H7 (cell line): ENCODE data around the gene KLHDC3. TPM values are rescaled to one million over a fixed set of nuclear protein-coding genes. Genes with fewer than 3 reads are reported as not detected.
"Not testable (repeated sequence)": the region's sequence is repeated elsewhere in the genome, so short reads cannot be mapped to it uniquely, and the experiment has no call there.

Source experiments
- DNase-seq: peaks from one replicate; pipeline ENCODE4 v3.0.0; 2012
- H3K27me3 ChIP-seq: 2 replicates; pipeline ENCODE4 v1.6.0; 2011; ENCODE audit warnings: mild to moderate bottlenecking, low read length; ENCODE audit not compliant: control insufficient read depth, insufficient read depth
- H3K36me3 ChIP-seq: replicated peaks from 2 replicates; pipeline ENCODE4 v1.5.1; 2011; ENCODE audit warnings: low read length; ENCODE audit not compliant: control insufficient read depth, insufficient read depth
- H3K4me3 ChIP-seq: 2 replicates; pipeline ENCODE4 v1.5.1; 2011; ENCODE audit warnings: low read depth, mild to moderate bottlenecking, control low read depth, low read length, moderate library complexity; ENCODE audit not compliant: insufficient read depth
- total RNA-seq: library from RNA; depleted of rRNA; stranded (reverse); fragments of >200 nt; shearing (Covaris generic); gene quantifications from 2 replicates; pipeline ENCODE4 v1.2.3, GENCODE V29; 2014

KLHDC3 gene
- total RNA-seq, 1 experiment from 2014 or later = 253 TPM

DNA sequence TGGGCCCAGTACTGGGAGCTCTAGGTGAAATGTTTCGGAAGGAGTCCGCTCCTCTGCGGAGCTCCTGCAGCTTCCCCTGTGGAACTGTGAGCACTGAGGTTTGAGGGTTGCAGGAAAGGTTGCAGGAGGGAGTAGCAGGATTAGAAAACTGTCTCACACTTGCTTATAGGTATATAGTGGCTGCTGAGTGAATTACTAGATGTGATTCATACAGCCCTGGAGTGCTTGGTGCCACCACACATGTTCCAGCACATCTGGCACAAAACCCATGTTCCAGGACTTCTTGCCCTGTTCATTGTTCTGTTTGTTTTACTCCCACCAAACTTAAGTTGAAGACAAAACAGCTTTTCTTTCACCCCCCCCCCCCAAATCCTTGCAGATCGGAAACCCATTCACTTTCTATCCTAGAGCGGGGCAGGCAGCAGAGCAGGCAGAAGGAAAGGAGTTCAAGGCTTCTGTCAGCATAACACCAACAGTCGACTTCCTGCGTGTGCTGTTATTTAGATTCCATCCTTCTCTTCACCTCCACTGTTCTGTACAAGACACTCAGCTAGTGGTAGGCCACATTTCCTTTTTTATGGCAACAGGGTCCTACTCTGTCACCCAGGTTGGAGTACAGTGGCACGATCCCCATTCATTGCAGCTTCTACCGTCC is 34.4 kb upstream of the KLHDC3 start:
- Histone ChIP-seq H3K27me3 (no peaks in the 10 kb centered on the region), H3K4me3 (peak overlapping the region; percentile 77), H3K36me3 (no peaks in the 10 kb centered on the region)
- no peak for DNase-seq

DNA sequence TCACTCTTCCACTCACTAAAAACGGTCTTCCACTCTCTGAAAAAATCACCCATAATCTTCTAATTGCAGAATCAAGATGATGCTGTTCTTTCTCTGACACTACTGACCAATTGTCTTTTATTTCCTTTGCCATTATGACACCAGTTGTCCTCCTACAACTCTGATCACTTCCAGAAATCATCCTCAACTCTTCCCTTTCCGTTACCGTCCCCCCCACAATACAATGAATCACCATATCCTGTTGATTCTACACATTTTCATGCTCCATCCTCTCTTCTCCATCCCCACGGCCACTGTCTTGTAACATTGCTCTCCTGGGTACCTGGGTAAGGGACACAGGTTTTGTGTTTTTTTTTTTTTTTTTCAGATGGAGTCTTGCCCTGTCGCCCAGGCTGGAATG is 32.2 kb upstream of the KLHDC3 start:
- Histone ChIP-seq H3K27me3 (no peaks in the 10 kb centered on the region; the same call in 1 of the 2 replicates), H3K4me3 (no peak overlapping the region), H3K36me3 (no peaks in the 10 kb centered on the region)
- DNase-seq = no peak

DNA sequence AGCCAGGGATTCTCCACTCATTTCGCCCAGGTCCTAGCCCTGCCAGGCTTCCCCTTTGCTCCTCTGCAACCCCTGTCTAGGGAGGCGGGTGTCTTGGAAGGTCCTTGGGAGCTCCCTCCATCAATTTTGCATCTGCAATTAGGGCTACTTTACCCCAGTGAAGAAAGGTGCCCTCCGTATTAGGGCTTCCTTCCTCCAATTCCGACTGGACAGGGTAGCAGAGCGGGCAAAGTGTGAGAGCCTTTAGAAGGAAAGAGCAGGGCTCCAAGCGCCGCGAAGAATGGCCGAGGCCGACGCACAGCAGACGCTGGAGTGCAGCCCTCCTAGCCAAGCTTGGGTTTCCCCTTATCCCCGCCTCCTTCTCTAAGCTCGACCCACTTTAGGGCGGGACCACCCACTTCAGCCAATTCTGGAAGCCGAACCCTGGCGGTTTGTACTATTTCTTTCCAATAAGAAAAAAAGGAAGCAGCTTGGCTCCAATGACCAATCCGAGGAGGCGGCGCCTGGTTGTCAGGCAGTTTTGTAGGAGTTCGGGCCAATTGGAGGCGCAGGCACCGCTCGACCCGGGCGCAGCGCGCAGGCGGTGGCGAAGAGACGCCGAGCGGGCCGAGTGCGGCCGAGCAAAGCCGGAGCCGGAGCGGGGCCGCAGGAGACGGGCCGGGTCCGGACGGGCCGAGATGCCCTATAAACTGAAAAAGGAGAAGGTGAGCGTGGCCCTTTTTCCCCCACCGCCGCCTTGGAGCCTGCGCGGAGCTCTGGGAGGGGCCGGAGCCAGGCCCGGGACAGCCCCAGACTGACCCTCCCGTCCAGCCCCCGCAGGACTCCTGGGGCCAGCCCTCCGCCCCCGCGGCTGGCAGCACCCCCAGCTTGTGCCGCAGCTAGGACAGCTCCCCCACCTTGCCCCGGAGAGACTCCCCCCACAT is 29.8 kb upstream of the KLHDC3 start, which contains the start of gene PPP2R5D:
Gene PPP2R5D (plus strand): TSS at position 570 of the 923 bp plus-strand sequence. CDS start 108 bp downstream, at position 678.
- DNase-seq = peak; percentile 97
- Histone ChIP-seq H3K4me3 (peak within 1 kb of the TSS; percentile 88), H3K36me3 (no peaks in the 10 kb centered on the region; the same call in none of the 2 replicates), H3K27me3 (no peaks in the 10 kb centered on the region; the same call in 1 of the 2 replicates)

DNA sequence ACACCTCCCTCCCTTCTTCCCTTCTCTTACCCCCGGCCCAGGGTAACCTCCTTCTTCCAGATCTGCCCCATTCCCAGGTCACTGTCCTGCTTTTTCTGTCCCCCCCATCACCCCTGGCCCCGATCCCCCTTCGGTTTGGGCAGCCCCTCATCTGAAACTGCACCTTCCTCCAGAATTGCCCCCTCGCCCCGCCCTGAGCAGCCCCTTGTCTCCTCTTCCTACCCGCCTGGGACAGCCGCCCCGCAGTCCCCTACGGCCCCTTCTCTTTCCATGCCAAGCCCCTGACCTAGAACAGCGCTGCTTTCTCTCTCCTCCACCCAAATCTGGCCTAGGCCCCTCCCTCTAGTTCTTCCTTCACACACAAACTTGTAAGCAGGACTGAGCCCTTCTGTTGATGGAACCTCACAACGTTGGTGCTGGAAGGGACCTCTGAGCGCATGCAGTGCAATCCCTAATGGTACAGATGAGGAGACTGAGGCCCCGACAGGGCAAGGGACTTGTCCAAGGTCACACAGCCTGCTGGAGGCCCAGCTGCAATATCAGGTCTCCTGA is 29.0 kb upstream of the KLHDC3 start:
- Histone ChIP-seq H3K4me3 (peak overlapping the region; percentile 88), H3K36me3 (peaks cover under 1% of the 10 kb centered on the region), H3K27me3 (no peaks in the 10 kb centered on the region; the same call in 1 of the 2 replicates)
- DNase-seq = peak; percentile 79

DNA sequence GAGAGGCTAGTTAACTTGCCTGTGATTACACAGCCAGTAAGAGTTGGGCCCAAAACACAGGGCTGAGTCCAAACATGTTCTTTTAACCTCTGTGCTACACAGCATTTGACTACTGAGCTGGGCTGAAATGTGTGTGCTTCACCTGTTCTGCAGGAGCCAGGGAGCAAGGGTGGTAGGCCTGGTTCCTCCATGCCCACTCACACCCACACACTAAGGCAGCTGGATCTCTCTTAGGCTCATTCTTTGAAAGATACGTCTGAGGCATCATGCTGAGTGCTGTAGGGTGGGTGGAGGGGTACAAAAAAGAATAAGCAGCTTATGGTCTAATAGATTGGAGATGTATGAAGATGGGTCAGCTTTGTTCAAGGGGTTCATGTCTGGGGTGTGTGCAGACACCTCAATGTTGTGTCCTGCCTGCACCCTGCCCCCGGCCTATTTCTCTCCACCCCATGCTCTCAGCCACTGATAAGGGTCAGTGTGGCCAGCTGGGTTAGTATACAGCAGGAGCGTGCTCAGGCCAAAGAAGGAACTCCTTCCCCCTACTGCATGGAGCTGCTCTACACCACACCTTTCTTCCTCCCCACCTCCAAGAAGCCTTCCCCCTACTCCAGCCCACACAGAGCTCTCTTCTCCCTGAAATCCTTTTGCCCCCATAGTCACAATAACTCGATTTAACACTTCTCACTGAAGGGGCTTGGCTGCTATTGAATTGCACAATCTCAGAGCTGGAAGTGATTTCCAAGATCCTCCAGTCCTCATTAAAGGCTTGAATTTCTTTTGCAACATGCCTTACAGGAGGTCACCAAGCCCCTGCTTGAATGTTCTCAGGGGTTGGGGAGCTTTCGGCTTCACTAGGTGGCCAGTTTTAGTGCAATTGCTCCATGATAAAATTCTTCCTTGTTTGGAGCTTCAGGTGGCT is 26.3 kb upstream of the KLHDC3 start:
- no peak for DNase-seq
- Histone ChIP-seq H3K4me3 (no peak overlapping the region), H3K27me3 (no peaks in the 10 kb centered on the region; the same call in 1 of the 2 replicates), H3K36me3 (peaks cover 4% of the 10 kb centered on the region)

DNA sequence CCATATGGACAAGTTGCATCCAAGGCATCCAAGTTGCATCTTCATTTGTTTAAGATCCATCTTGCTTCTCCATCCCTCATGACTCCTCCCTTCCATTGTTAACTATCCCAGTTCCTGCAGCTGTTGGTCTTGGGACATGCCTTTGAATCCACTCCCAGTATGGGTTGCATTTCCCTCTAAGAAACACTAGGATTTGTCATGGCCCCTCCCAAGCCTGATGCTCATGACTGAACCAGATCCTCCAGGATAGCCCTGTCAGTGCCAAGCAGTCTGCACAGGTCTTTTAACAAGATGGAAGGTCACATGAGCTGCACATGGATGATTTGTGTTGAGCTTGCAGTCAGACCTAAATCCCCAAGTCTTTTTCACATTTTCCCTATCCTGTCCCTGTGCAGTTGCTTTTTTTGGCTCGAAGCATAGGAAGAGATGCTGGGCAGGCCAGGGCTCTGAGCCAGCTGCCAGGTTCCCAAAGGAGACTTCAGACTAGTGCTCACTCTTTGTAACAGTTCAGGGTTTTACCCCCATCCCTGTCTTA is 25.5 kb upstream of the KLHDC3 start:
- Histone ChIP-seq H3K4me3 (no peak overlapping the region), H3K36me3 (peaks cover 4% of the 10 kb centered on the region), H3K27me3 (no peaks in the 10 kb centered on the region; the same call in 1 of the 2 replicates)
- DNase-seq = no peak

DNA sequence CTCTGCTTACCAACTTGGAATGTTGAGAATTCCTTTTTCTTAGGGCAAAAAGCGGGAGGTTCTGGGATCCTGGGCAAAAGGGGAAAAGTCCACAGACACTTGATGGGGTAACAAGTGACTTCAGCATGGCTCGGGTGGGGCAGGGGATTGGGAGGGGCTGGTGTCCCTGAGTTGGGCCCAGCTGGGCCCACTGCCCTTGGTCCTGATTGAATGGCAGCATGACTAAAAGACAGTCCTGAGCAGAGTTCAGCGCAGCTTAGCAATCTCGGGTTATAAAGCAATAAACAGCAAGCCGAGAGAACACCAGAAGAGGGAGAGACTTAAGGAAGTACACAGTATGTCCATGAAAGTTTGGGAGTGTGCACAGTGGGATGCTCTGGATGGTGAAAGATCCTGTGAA is 24.1 kb upstream of the KLHDC3 start:
- H3K36me3 ChIP-seq = peaks cover 4% of the 10 kb centered on the region
- no peak overlapping the region for H3K4me3 ChIP-seq
- no peaks in the 10 kb centered on the region; the same call in 1 of the 2 replicates for H3K27me3 ChIP-seq
- DNase-seq = no peak

DNA sequence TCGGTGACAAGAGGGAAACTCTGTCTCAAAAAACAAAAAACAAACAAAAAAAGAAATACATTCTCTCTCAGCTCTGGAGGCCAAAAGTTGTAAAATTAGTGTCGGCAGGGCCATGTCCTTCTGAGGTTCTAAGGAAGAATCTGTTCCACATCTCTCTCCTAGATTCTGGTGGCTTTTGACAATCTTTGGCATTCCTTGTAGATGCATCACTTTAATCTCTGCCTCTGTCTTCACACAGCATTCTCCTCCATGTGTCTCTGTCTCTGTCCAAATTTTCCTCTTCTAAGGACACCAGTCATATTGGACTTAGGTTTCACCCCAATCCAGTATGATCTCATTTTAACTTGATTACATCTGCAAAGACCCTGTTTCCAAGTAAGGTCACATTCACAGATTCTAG is 20.6 kb upstream of the KLHDC3 start:
- no peak for DNase-seq
- no peak overlapping the region for H3K4me3 ChIP-seq
- H3K36me3 ChIP-seq = peaks cover 4% of the 10 kb centered on the region
- no peaks in the 10 kb centered on the region for H3K27me3 ChIP-seq

DNA sequence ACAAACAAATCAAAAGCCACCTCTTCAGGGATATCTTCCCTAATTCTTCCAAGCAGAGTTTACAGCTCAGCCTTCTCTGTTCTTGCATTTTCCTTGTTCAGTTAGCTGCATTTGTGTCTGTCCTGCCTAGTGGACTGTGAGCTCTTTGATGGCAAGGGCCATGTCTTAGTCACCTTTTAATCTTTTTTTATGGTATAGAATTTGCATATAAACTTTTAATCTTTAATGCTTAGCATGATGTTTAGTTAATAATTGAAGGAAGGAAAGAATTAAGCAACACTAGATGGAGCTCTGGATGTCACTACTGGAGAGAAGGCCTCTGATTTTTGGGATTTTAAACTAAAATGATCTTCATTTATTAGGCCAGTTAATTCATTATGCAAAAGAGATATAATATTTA is 17.5 kb upstream of the KLHDC3 start:
- Histone ChIP-seq H3K36me3 (no peaks in the 10 kb centered on the region; the same call in 1 of the 2 replicates), H3K27me3 (no peaks in the 10 kb centered on the region), H3K4me3 (no peak overlapping the region)
- DNase-seq = no peak

DNA sequence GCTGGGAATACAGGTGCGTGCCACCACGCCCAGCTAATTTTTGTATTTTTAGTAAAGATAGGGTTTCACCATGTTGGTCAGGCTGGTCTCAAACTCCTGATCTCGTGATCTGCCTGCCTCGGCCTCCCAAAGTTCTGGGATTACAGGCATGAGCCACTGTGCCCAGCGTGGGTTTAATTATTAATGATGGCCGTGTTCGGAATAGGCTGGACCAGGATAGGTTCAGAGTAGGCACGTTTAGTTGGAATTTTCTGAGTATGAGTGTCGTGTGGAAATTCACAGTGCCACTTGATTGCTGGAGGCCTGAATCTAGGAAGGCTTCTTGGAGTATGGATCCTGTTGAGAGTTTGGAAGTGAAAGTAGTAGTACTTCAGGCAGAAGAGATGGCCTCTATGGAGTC is 15.8 kb upstream of the KLHDC3 start:
- not testable (repeated sequence) for H3K4me3 ChIP-seq, H3K27me3 ChIP-seq, DNase-seq, H3K36me3 ChIP-seq

DNA sequence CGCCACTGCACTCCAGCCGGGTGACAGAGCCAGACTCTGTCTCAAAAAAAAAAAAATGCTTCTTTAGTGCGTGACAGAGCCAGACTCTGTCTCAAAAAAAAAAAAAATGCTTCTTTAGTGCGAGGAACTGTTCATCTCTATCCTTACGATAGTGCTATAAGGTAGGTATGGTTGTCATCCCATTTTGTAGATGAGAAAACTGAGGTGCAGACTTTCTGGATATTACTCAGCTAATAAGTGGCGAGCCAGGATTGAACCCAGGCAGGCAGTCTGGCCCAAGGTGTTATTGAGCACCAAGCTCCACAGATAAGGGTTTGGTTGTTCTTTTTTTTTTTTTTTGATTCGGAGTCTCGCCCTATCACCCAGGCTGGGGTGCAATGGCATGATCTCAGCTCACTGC is 12.2 kb upstream of the KLHDC3 start:
- H3K4me3 ChIP-seq = no peak overlapping the region
- H3K36me3 ChIP-seq = no peaks in the 10 kb centered on the region; the same call in none of the 2 replicates
- no peaks in the 10 kb centered on the region for H3K27me3 ChIP-seq
- no peak for DNase-seq

DNA sequence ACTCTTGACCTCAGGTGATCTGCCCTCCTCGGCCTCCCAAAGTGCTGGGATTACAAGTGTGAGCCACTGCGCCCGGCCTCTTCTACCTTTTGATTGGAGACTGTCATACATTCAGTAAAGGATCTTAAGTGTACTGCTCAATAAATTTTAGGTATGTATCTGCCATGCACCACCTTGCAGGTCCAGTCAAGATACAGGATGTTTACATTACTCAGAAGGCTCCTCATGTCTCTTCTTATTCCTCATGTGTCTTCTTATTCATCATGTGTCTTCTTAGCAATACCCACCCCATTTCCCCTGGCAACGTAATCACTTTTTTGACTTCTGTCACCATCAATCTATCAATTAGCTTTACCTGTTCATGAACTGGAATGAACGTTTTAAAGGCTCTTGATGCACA is 8.2 kb upstream of the KLHDC3 start:
- Histone ChIP-seq H3K4me3 (no peak overlapping the region), H3K27me3 (no peaks in the 10 kb centered on the region), H3K36me3 (peaks cover 27% of the 10 kb centered on the region)

DNA sequence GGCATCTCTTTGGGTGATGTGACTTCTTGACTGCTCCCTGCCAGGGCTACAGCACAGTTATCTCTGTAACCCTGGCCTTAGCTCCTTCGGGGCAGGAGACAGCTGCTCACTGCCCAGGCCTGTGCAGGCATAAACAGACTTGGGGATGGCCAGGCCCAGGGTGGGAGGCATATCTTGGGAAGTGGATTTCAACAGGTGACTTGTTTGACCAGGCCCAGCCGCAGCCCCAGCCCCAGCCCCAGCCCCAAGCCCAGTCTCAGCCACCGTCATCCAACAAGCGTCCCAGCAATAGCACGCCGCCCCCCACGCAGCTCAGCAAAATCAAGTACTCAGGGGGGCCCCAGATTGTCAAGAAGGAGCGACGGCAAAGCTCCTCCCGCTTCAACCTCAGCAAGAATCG is 7.8 kb upstream of the KLHDC3 start:
- H3K27me3 ChIP-seq = no peaks in the 10 kb centered on the region
- no peak for DNase-seq
- peaks cover 31% of the 10 kb centered on the region for H3K36me3 ChIP-seq
- no peak overlapping the region for H3K4me3 ChIP-seq

More for the DNA sequence above, 8.2 kb upstream of the KLHDC3 start:
- no peak for DNase-seq
